Neutrophil (primary cell): ENCODE measurements around the gene PGM1.

Experiments used
- H3K27ac ChIP-seq: fragments of 200-600 bp; sonication (generic); 2 replicates; pipeline ENCODE4 v1.5.1; 2016; ENCODE audit warnings: mild to moderate bottlenecking, moderate library complexity
- H3K27me3 ChIP-seq: fragments of 200-600 bp; sonication (generic); 2 replicates; pipeline ENCODE4 v1.6.0; 2016; ENCODE audit warnings: mild to moderate bottlenecking
- H3K36me3 ChIP-seq: fragments of 200-600 bp; sonication (generic); 2 replicates; pipeline ENCODE4 v1.5.1; 2017
- H3K4me1 ChIP-seq, 2 experiments: fragments of 200-600 bp in 1 of 2; sonication (generic) in 1 of 2; 1 replicate in 1 of 2; 2 replicates in 1 of 2; pipeline versions ENCODE4 v1.5.1 to v1.6.1; 2013 to 2016; ENCODE audit warnings: low read depth in 1 of 2, low read length in 1 of 2, mild to moderate bottlenecking in 1 of 2, moderate library complexity in 1 of 2; ENCODE audit not compliant: control insufficient read depth in 1 of 2, insufficient read depth in 1 of 2
- H3K4me3 ChIP-seq, 2 experiments: fragments of 200-600 bp in 1 of 2; sonication (generic) in 1 of 2; 1 replicate in 1 of 2; 2 replicates in 1 of 2; pipeline ENCODE4 v1.5.1; 2013 to 2016; ENCODE audit warnings: low read depth in 1 of 2, low read length in 1 of 2, mild to moderate bottlenecking in 1 of 2, moderate library complexity in 1 of 2
- H3K9me3 ChIP-seq: fragments of 200-600 bp; sonication (generic); 2 replicates; pipeline ENCODE4 v1.5.1; 2016
- CTCF ChIP-seq: fragments of 200-600 bp; sonication (generic); IDR thresholded peaks from 2 replicates; pipeline ENCODE4 v1.5.1; 2016; ENCODE audit warnings: antibody characterized with exemption

Gene PGM1

GRCh38 chr1:63643517-63643916 lies 50.3 kb downstream of the PGM1 start:
- no peak for TF ChIP-seq CTCF

GRCh38 chr1:63643926-63644325 lies 50.7 kb downstream of the PGM1 start:
- Histone ChIP-seq H3K4me3 (no peak overlapping the region), H3K27ac (peak overlapping the region; percentile 0), H3K36me3 (peaks cover 23% of the 10 kb centered on the region), H3K27me3 (no peaks in the 10 kb centered on the region), H3K4me1 (peaks cover 22 to 26% of the 10 kb centered on the region in 2 experiments), H3K9me3 (no peaks in the 10 kb centered on the region)
- TF ChIP-seq CTCF = no peak

More at GRCh38 chr1:63643517-63643916, 50.3 kb downstream of the PGM1 start:
- Histone ChIP-seq H3K27me3 (no peaks in the 10 kb centered on the region), H3K9me3 (no peaks in the 10 kb centered on the region), H3K4me1 (peaks cover 22 to 26% of the 10 kb centered on the region in 2 experiments), H3K36me3 (peaks cover 23% of the 10 kb centered on the region), H3K27ac (peak overlapping the region; percentile 0), H3K4me3 (no peak overlapping the region)

- H3K36me3 ChIP-seq = peaks cover 37% of the 10 kb centered on the region
- H3K27ac ChIP-seq = no peak overlapping the region
- H3K9me3 ChIP-seq = no peaks in the 10 kb centered on the region
- no peak overlapping the region for H3K4me3 ChIP-seq
- no peak for TF ChIP-seq CTCF
- peaks cover 13 to 16% of the 10 kb centered on the region in 2 experiments for H3K4me1 ChIP-seq
- H3K27me3 ChIP-seq = no peaks in the 10 kb centered on the region
Measured at GRCh38 chr1:63645317-63645716, 52.1 kb downstream of the PGM1 start.

DNA sequence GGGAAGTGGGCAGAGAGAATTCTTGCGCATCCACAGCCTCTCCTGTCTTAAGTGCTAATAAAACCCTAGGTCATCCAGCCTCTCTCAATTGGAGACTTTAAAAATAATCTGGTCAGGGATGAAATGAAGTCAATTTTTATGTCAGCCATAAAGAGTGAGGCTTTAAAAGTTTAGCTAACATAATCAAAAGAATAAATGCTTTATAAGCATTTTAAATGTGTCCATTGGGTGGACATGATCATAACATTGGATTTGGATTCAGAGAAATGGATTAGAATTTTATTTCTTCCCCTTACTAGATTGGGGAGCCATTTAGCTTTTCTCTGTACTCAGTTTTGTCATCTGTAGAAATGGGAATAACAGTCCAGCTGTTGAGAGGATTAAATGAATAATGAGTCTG lies 55.5 kb downstream of the PGM1 start:
- Histone ChIP-seq H3K27me3 (no peaks in the 10 kb centered on the region), H3K9me3 (no peaks in the 10 kb centered on the region), H3K36me3 (peaks cover 52% of the 10 kb centered on the region), H3K4me3 (no peak overlapping the region), H3K4me1 (no peaks in the 10 kb centered on the region), H3K27ac (no peak overlapping the region)
- TF ChIP-seq CTCF = no peak

- no peak overlapping the region for H3K4me3 ChIP-seq
- H3K36me3 ChIP-seq = peaks cover 62% of the 10 kb centered on the region
- no peak for TF ChIP-seq CTCF
- H3K27me3 ChIP-seq = no peaks in the 10 kb centered on the region
- H3K27ac ChIP-seq = no peak overlapping the region
- no peaks in the 10 kb centered on the region for H3K4me1 ChIP-seq
- H3K9me3 ChIP-seq = no peaks in the 10 kb centered on the region
Measured at GRCh38 chr1:63651161-63651701, 58.0 kb downstream of the PGM1 start.
